ENCODE measurements around the gene ITIH3.

Gene ITIH3

GRCh38 chr3:52819936-52820335 is 25.3 kb downstream of the ITIH3 start:
- Histone ChIP-seq H3K27me3 (ENCODE audit: low read depth, low read length) (no peaks in the 10 kb centered on the region), H3K4me3 (ENCODE audit: low read depth in 1 of 2, low read length in 2 of 2) (no peak overlapping the region), H3K9me3 (ENCODE audit: control insufficient read depth in 1 of 2, low read length in 2 of 2) (no peaks in the 10 kb centered on the region), H3K4me1 (ENCODE audit: control insufficient read depth in 1 of 2, insufficient read depth in 2 of 2, low read length in 2 of 2) (no peaks in the 10 kb centered on the region), H3K36me3 (ENCODE audit: control insufficient read depth in 1 of 2, insufficient read depth in 2 of 2, low read length in 2 of 2) (peaks cover 0 to 15% of the 10 kb centered on the region in 2 donors), H3K27ac (ENCODE audit: low read length) (no peak overlapping the region)

DNA sequence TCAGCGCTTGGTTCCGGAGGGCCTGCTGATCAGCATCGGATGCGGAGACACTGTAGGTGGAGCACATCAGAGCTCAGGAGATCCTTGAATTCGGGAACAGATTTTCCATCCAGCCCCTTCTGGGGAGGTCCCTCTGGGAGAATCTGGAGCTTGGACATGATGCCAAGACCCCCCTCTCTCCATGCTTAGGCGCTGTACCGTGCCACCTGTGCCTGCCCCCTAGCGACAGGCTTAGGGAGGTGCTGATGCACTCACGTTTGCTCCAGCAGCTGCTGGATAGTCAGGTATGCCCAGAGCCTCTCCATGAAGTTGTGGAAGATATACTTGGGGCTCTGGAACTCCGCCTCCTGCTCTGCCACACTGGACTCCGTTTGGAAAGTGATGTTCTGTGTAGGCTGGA is 26.1 kb downstream of the ITIH3 start:
- H3K4me1 ChIP-seq (ENCODE audit: control insufficient read depth in 1 of 2, insufficient read depth in 2 of 2, low read length in 2 of 2), result no peaks in the 10 kb centered on the region

GRCh38 chr3:52822363-52822762 is 27.8 kb downstream of the ITIH3 start:
- no peaks in the 10 kb centered on the region for H3K27me3 ChIP-seq (ENCODE audit: low read depth, low read length)
- H3K9me3 ChIP-seq (ENCODE audit: control insufficient read depth in 1 of 2, low read length in 2 of 2), result no peaks in the 10 kb centered on the region
- no peak overlapping the region for H3K27ac ChIP-seq (ENCODE audit: low read length)
- peaks cover 0 to 15% of the 10 kb centered on the region in 2 donors for H3K36me3 ChIP-seq (ENCODE audit: control insufficient read depth in 1 of 2, insufficient read depth in 2 of 2, low read length in 2 of 2)
- H3K4me1 ChIP-seq (ENCODE audit: control insufficient read depth in 1 of 2, insufficient read depth in 2 of 2, low read length in 2 of 2), result no peaks in the 10 kb centered on the region
- no peak overlapping the region for H3K4me3 ChIP-seq (ENCODE audit: low read depth in 1 of 2, low read length in 2 of 2)

More for the DNA sequence above, 26.1 kb downstream of the ITIH3 start:
- no peaks in the 10 kb centered on the region for H3K27me3 ChIP-seq (ENCODE audit: low read depth, low read length)
- peaks cover 0 to 15% of the 10 kb centered on the region in 2 donors for H3K36me3 ChIP-seq (ENCODE audit: control insufficient read depth in 1 of 2, insufficient read depth in 2 of 2, low read length in 2 of 2)
- H3K9me3 ChIP-seq (ENCODE audit: control insufficient read depth in 1 of 2, low read length in 2 of 2), result no peaks in the 10 kb centered on the region
- H3K4me3 ChIP-seq (ENCODE audit: low read depth in 1 of 2, low read length in 2 of 2), result no peak overlapping the region
- H3K27ac ChIP-seq (ENCODE audit: low read length), result no peak overlapping the region

GRCh38 chr3:52824037-52824436 is 29.4 kb downstream of the ITIH3 start:
- Histone ChIP-seq H3K27me3 (ENCODE audit: low read depth, low read length) (no peaks in the 10 kb centered on the region), H3K4me1 (ENCODE audit: control insufficient read depth in 1 of 2, insufficient read depth in 2 of 2, low read length in 2 of 2) (no peaks in the 10 kb centered on the region), H3K36me3 (ENCODE audit: control insufficient read depth in 1 of 2, insufficient read depth in 2 of 2, low read length in 2 of 2) (peaks cover 0 to 15% of the 10 kb centered on the region in 2 donors)

GRCh38 chr3:52827441-52827840 is 32.8 kb downstream of the ITIH3 start:
- Histone ChIP-seq H3K27ac (ENCODE audit: low read length) (no peak overlapping the region), H3K27me3 (ENCODE audit: low read depth, low read length) (no peaks in the 10 kb centered on the region), H3K4me3 (ENCODE audit: low read depth in 1 of 2, low read length in 2 of 2) (no peak overlapping the region), H3K9me3 (ENCODE audit: control insufficient read depth in 1 of 2, low read length in 2 of 2) (no peaks in the 10 kb centered on the region), H3K4me1 (ENCODE audit: control insufficient read depth in 1 of 2, insufficient read depth in 2 of 2, low read length in 2 of 2) (no peaks in the 10 kb centered on the region), H3K36me3 (ENCODE audit: control insufficient read depth in 1 of 2, insufficient read depth in 2 of 2, low read length in 2 of 2) (peaks cover 0 to 15% of the 10 kb centered on the region in 2 donors)

More at GRCh38 chr3:52824037-52824436, 29.4 kb downstream of the ITIH3 start:
- H3K9me3 ChIP-seq (ENCODE audit: control insufficient read depth in 1 of 2, low read length in 2 of 2), result no peaks in the 10 kb centered on the region
- no peak overlapping the region for H3K27ac ChIP-seq (ENCODE audit: low read length)
- no peak overlapping the region for H3K4me3 ChIP-seq (ENCODE audit: low read depth in 1 of 2, low read length in 2 of 2)

DNA sequence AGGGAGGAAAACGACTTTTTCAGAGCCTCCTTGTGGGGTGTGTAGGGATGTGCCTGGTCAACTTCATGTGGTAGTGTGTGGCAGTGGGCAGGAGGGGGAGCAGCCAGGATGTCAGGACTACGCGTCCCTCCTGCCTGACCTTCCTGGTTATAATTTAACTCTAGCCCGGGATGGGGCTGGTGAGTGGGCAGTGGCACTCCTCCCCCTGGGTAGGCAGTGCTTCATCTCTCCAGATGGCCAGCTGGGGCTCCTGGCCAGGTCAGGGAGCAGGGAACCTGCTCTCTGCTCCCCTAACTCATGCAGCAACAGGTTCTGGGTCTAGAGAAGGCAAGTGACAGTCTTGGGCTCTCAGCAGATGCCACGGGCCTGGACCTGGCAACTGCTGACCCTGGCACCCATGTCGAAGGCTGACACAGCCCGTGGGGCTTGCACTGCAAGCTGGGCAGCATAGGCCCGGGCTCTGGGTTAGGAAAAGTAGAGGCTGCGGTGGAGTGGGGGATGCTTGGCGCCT is 33.3 kb downstream of the ITIH3 start:
- Histone ChIP-seq H3K27me3 (ENCODE audit: low read depth, low read length) (no peaks in the 10 kb centered on the region), H3K9me3 (ENCODE audit: control insufficient read depth in 1 of 2, low read length in 2 of 2) (no peaks in the 10 kb centered on the region), H3K4me1 (ENCODE audit: control insufficient read depth in 1 of 2, insufficient read depth in 2 of 2, low read length in 2 of 2) (no peaks in the 10 kb centered on the region), H3K36me3 (ENCODE audit: control insufficient read depth in 1 of 2, insufficient read depth in 2 of 2, low read length in 2 of 2) (peaks cover 0 to 16% of the 10 kb centered on the region in 2 donors), H3K4me3 (ENCODE audit: low read depth in 1 of 2, low read length in 2 of 2) (no peak overlapping the region), H3K27ac (ENCODE audit: low read length) (no peak overlapping the region)

- H3K9me3 ChIP-seq (ENCODE audit: control insufficient read depth in 1 of 2, low read length in 2 of 2), result no peaks in the 10 kb centered on the region
- peaks cover 0 to 9% of the 10 kb centered on the region in 2 donors for H3K36me3 ChIP-seq (ENCODE audit: control insufficient read depth in 1 of 2, insufficient read depth in 2 of 2, low read length in 2 of 2)
- H3K4me3 ChIP-seq (ENCODE audit: low read depth in 1 of 2, low read length in 2 of 2), result no peak overlapping the region
- peaks cover 0 to 3% of the 10 kb centered on the region in 2 donors for H3K4me1 ChIP-seq (ENCODE audit: control insufficient read depth in 1 of 2, insufficient read depth in 2 of 2, low read length in 2 of 2)
- H3K27ac ChIP-seq (ENCODE audit: low read length), result no peak overlapping the region
- H3K27me3 ChIP-seq (ENCODE audit: low read depth, low read length), result no peaks in the 10 kb centered on the region
These were observed 34.9 kb downstream of the ITIH3 start for GRCh38 chr3:52829482-52829881.

GRCh38 chr3:52829906-52830463 is 35.4 kb downstream of the ITIH3 start:
- Histone ChIP-seq H3K27ac (ENCODE audit: low read length) (no peak overlapping the region), H3K27me3 (ENCODE audit: low read depth, low read length) (no peaks in the 10 kb centered on the region), H3K9me3 (ENCODE audit: control insufficient read depth in 1 of 2, low read length in 2 of 2) (no peaks in the 10 kb centered on the region), H3K4me3 (ENCODE audit: low read depth in 1 of 2, low read length in 2 of 2) (no peak overlapping the region), H3K36me3 (ENCODE audit: control insufficient read depth in 1 of 2, insufficient read depth in 2 of 2, low read length in 2 of 2) (peaks cover 0 to 9% of the 10 kb centered on the region in 2 donors), H3K4me1 (ENCODE audit: control insufficient read depth in 1 of 2, insufficient read depth in 2 of 2, low read length in 2 of 2) (peaks cover 0 to 8% of the 10 kb centered on the region in 2 donors)

DNA sequence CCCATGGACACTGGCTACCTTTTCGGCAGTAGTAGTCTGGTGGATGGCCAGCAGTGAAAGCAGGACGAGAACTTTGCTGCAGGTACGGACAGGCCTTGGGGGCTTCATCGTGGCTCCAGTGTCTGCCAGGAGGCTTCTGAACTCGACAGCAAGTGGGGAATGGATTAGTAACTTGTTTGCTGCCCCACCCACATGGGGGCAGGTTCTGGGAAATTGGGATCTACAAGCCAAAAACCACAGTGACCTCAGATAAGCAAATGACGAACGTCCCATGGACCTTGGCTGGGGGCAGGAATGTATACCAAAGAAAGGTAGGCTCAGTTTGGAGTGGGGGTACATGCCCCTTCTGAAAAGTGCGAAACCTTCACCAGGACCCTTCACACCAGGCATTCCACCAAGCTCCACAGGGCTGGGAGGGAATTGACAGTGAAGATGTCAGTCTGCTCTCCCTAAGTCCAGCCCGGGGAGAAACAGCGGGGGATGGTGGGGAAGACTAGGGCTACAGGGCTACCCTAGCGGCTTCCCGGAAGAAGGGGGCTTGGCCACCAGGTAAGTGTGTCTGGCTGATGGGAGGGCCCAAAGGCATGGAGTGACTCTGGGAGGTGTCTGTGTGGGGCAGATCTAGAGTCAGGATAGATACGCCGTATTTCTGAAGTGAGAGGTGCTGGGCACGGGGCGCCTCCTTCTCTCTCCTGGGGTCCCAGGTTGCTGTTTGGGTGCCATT is 36.1 kb downstream of the ITIH3 start, which contains the start of gene ITIH4:
Gene ITIH4, minus strand, starts transcription at position 138 of the 724 bp plus-strand sequence. Its CDS starts 30 bp downstream, at position 108.
- peaks cover 0 to 15% of the 10 kb centered on the region in 2 donors for H3K4me1 ChIP-seq (ENCODE audit: control insufficient read depth in 1 of 2, insufficient read depth in 2 of 2, low read length in 2 of 2)
- H3K27ac ChIP-seq (ENCODE audit: low read length), result no peak within 1 kb of the TSS
- no peaks in the 10 kb centered on the region for H3K27me3 ChIP-seq (ENCODE audit: low read depth, low read length)
- no peaks in the 10 kb centered on the region for H3K9me3 ChIP-seq (ENCODE audit: control insufficient read depth in 1 of 2, low read length in 2 of 2)
- peaks cover 0 to 9% of the 10 kb centered on the region in 2 donors for H3K36me3 ChIP-seq (ENCODE audit: control insufficient read depth in 1 of 2, insufficient read depth in 2 of 2, low read length in 2 of 2)
- H3K4me3 ChIP-seq (ENCODE audit: low read depth in 1 of 2, low read length in 2 of 2), result no peak within 1 kb of the TSS

DNA sequence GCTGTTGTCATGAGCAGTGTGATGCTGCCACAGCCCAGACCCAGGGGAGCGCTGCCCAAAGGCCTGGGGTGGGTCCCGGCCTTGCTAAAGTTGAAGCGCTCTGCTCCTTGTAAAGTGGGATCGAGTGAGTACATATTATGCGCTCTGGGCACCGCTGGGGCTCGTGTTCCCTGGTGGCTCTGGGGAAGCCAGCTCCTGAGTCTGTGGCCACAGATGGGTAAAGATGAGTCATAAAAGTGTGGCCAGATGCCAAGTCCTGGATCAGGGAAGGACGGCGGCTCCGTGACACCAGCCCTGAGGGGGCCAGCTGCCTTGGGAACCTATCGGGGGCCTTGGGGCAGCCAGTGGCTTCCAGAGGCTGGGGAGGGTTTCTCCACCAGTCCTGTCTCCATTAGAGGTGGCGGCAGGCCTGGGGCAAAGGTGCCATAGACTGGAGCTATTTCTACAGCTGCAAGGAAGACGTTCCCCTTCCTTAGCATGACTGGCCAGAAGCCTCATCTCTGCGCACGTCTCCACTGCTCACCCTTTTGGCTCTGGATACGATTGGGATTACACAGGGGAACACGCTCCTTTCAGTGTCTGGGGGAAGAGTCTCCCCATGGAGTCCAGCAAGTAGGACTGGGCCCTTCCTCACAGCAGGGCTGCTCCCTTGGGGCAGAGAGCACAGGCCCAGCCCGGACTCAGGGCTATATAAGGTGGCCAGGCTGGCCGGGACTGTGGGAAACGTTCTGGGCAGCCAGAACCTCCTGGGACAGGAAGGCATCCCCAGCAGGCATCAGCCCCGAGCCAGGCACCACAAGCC is 37.1 kb downstream of the ITIH3 start:
- Histone ChIP-seq H3K36me3 (ENCODE audit: control insufficient read depth in 1 of 2, insufficient read depth in 2 of 2, low read length in 2 of 2) (peaks cover 0 to 12% of the 10 kb centered on the region in 2 donors), H3K4me1 (ENCODE audit: control insufficient read depth in 1 of 2, insufficient read depth in 2 of 2, low read length in 2 of 2) (peaks cover 0 to 18% of the 10 kb centered on the region in 2 donors), H3K27ac (ENCODE audit: low read length) (no peak overlapping the region), H3K9me3 (ENCODE audit: control insufficient read depth in 1 of 2, low read length in 2 of 2) (no peaks in the 10 kb centered on the region), H3K27me3 (ENCODE audit: low read depth, low read length) (no peaks in the 10 kb centered on the region), H3K4me3 (ENCODE audit: low read depth in 1 of 2, low read length in 2 of 2) (no peak overlapping the region)

- no peak overlapping the region for H3K27ac ChIP-seq (ENCODE audit: low read length)
These were observed 38.6 kb downstream of the ITIH3 start for GRCh38 chr3:52833202-52833601.

More at GRCh38 chr3:52833202-52833601, 38.6 kb downstream of the ITIH3 start:
- Histone ChIP-seq H3K4me1 (ENCODE audit: control insufficient read depth in 1 of 2, insufficient read depth in 2 of 2, low read length in 2 of 2) (peaks cover 0 to 18% of the 10 kb centered on the region in 2 donors), H3K36me3 (ENCODE audit: control insufficient read depth in 1 of 2, insufficient read depth in 2 of 2, low read length in 2 of 2) (peaks cover 0 to 25% of the 10 kb centered on the region in 2 donors), H3K4me3 (ENCODE audit: low read depth in 1 of 2, low read length in 2 of 2) (no peak overlapping the region), H3K9me3 (ENCODE audit: control insufficient read depth in 1 of 2, low read length in 2 of 2) (no peaks in the 10 kb centered on the region), H3K27me3 (ENCODE audit: low read depth, low read length) (no peaks in the 10 kb centered on the region)

All from muscle layer of duodenum (tissue), 2 donors.